CD4-positive, alpha-beta T cell (primary cell): ENCODE results near the gene ANKRD16. TPM values are rescaled to one million over a fixed set of nuclear protein-coding genes. Genes with fewer than 3 reads are reported as not detected.

Experiments used
- ATAC-seq: fragments of 200-7000 bp; cut with Tn5 transposase; one replicate; pipeline ENCODE4 v1.10.0; 2022; ENCODE audit warnings: mild to moderate bottlenecking; ENCODE audit not compliant: poor library complexity
- CTCF ChIA-PET: fragments of 350-600 bp; sonication (Branson Sonifier 250); formaldehyde crosslinking; loops from one replicate; lab custom pipeline; 2021; ENCODE audit warnings: antibody characterized with exemption, inconsistent platforms; lab: Charles Lee
- POLR2A ChIA-PET: fragments of 350-600 bp; sonication (Branson Sonifier 250); formaldehyde crosslinking; loops from one replicate; lab custom pipeline; 2021; ENCODE audit warnings: antibody characterized with exemption, inconsistent platforms; lab: Charles Lee
- DNase-seq, 14 experiments: peaks; one replicate each; pipeline ENCODE4 v3.0.0-alpha.2; 2013 to 2020; ENCODE audit warnings: mixed read lengths in 2 of 14
- H3K27ac ChIP-seq, 2 donors: one replicate each; pipeline versions ENCODE4 v1.5.1 to v1.7.0; 2013; ENCODE audit warnings: low read length in 2 of 2, low read depth in 1 of 2, mild to moderate bottlenecking in 1 of 2
- H3K27me3 ChIP-seq, 2 experiments: 1 replicate in 1 of 2; 2 replicates in 1 of 2; pipeline versions ENCODE4 v1.6.1 to v1.7.0; 2013; ENCODE audit warnings: low read length in 2 of 2, control low read depth in 1 of 2, mild to moderate bottlenecking in 1 of 2, moderate library complexity in 1 of 2; ENCODE audit not compliant: insufficient read depth in 2 of 2, control insufficient read depth in 1 of 2
- H3K36me3 ChIP-seq: one replicate; pipeline ENCODE4 v1.6.1; 2013; ENCODE audit warnings: low read length, control low read depth; ENCODE audit not compliant: insufficient read depth
- H3K4me1 ChIP-seq: one replicate; pipeline ENCODE4 v1.6.1; 2013; ENCODE audit warnings: low read length, control low read depth; ENCODE audit not compliant: insufficient read depth
- H3K4me3 ChIP-seq: one replicate; pipeline ENCODE4 v1.5.1; 2013; ENCODE audit warnings: mild to moderate bottlenecking, low read length, moderate library complexity
- H3K9me3 ChIP-seq, 2 experiments: 1 replicate in 1 of 2; 2 replicates in 1 of 2; pipeline versions ENCODE4 v1.6.1 to v1.7.0; 2013; ENCODE audit warnings: low read length in 2 of 2, mild to moderate bottlenecking in 2 of 2, control low read depth in 1 of 2, moderate library complexity in 1 of 2; ENCODE audit not compliant: control insufficient read depth in 1 of 2, insufficient read depth in 1 of 2
- H3K27ac Mint-ChIP-seq: one replicate; pipeline ENCODE4 v1.8.0; 2020; ENCODE audit warnings: mixed read lengths
- H3K27me3 Mint-ChIP-seq: one replicate; pipeline ENCODE4 v1.8.0; 2021; ENCODE audit warnings: mixed read lengths
- H3K36me3 Mint-ChIP-seq: one replicate; pipeline ENCODE4 v1.8.0; 2021; ENCODE audit warnings: low read depth, mixed read lengths
- H3K4me1 Mint-ChIP-seq: one replicate; pipeline ENCODE4 v1.8.0; 2021; ENCODE audit warnings: low read depth, mixed read lengths
- H3K4me3 Mint-ChIP-seq: one replicate; pipeline ENCODE4 v1.8.0; 2020; ENCODE audit warnings: mild to moderate bottlenecking, mixed read lengths
- H3K9me3 Mint-ChIP-seq: one replicate; pipeline ENCODE4 v1.8.0; 2020; ENCODE audit warnings: mixed read lengths
- intact Hi-C, 2 experiments: fragments of 100-400 bp; cut with DNase I in 1 of 2; cut with micrococcal nuclease in 1 of 2; formaldehyde crosslinking; loops; one replicate each; pipeline versions ENCODE4 v1.15.1 to v1.9.0; 2023 to 2025; cut with DNase I, micrococcal nuclease
- total RNA-seq, 174 experiments: library from RNA in 2 of 174; stranded (reverse) in 2 of 174; gene quantifications; one replicate each; pipeline ENCODE4 v1.2.3 and lab custom pipeline; 2021 to 2026
- TF ChIP-seq, protein P1 (sequence below): fragments of 200-600 bp; IDR thresholded peaks from one replicate; pipeline ENCODE4 v1.8.0; 2022; ENCODE audit warnings: antibody characterized with exemption, mild to moderate bottlenecking

ANKRD16 gene
- total RNA-seq, 2 experiments from 2014 or later = 1.4 to 1.8 TPM

DNA sequence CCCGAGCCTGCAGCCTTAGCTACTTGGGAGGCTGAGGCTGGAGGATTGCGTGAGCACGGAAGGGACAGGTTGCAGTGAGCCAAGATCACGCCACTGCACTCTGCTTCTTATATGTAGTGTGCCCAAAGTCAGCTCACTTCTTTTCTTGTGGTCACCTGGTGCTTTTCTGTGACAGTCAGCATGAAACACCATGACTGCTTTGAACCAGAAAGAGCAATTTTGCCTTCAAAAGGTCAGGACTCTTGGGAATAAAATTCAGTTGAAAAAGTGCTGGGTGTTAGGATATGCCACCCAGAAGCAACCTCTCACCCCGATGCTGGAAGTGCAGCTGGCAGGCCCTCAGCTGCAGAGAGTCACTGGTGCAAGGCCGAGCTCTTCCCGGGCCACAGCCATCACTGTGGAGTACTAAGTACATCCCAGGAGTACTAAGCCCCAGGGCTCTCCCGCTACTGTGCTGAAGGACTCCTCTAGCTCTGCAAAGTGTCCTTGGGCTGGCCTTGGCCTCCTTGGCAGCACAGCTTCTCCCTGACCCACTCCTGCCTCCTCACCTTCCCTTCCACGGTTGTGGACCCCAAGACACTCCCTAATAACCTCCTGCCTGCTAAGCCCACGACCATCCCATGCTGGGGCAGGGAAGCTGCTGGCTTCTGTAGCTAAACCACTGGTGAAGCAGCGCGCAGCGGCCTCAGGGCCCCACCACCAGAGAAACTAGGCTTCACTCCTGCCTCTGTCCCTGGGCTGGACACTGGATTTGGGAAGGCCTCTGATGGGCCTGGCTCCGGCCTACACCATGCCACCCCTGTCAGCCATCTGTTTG, 58.9 kb downstream of the ANKRD16 start:
- no peaks in the 10 kb centered on the region for H3K27me3 Mint-ChIP-seq
- no peak for ATAC-seq
- H3K4me1 ChIP-seq = no peaks in the 10 kb centered on the region
- H3K4me3 ChIP-seq = no peak overlapping the region
- H3K27me3 ChIP-seq = no peaks in the 10 kb centered on the region
- no peaks in the 10 kb centered on the region for H3K4me1 Mint-ChIP-seq
- H3K36me3 ChIP-seq = no peaks in the 10 kb centered on the region
- CTCF ChIA-PET = no interaction called here
- POLR2A ChIA-PET = no interaction called here
- no peaks in the 10 kb centered on the region for H3K9me3 ChIP-seq
- DNase-seq = no peak
- intact Hi-C loops = no loop called here
- H3K27ac Mint-ChIP-seq = no peak overlapping the region
- no peaks in the 10 kb centered on the region for H3K36me3 Mint-ChIP-seq
- TF ChIP-seq, protein P1, sequence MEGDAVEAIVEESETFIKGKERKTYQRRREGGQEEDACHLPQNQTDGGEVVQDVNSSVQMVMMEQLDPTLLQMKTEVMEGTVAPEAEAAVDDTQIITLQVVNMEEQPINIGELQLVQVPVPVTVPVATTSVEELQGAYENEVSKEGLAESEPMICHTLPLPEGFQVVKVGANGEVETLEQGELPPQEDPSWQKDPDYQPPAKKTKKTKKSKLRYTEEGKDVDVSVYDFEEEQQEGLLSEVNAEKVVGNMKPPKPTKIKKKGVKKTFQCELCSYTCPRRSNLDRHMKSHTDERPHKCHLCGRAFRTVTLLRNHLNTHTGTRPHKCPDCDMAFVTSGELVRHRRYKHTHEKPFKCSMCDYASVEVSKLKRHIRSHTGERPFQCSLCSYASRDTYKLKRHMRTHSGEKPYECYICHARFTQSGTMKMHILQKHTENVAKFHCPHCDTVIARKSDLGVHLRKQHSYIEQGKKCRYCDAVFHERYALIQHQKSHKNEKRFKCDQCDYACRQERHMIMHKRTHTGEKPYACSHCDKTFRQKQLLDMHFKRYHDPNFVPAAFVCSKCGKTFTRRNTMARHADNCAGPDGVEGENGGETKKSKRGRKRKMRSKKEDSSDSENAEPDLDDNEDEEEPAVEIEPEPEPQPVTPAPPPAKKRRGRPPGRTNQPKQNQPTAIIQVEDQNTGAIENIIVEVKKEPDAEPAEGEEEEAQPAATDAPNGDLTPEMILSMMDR = no peak
- H3K9me3 Mint-ChIP-seq = no peaks in the 10 kb centered on the region
- no peak overlapping the region for H3K27ac ChIP-seq
- no peak overlapping the region for H3K4me3 Mint-ChIP-seq

DNA sequence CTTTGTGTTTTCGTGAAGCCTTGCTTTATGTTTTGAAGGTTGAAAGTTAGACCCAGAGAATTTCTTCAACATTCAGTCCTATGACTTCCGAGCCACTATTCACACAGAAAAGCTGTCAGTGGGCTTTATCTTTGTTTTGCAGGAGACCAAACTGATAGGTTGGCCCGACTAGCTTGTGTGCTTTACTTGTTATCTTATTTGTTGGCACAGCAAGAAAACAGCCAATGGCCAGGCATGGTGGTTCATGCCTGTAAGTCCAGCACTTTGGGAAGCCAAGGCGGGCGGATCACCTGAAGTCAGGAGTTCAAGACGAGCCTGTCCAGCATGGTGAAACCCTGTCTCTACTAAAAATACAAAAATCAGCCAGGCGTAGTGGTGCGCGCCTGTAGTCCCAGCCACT, 60.4 kb downstream of the ANKRD16 start:
- Histone ChIP-seq H3K36me3 (no peaks in the 10 kb centered on the region), H3K9me3 (no peaks in the 10 kb centered on the region), H3K4me3 (no peak overlapping the region), H3K27ac (no peak overlapping the region), H3K4me1 (no peaks in the 10 kb centered on the region), H3K27me3 (no peaks in the 10 kb centered on the region)
- no peaks in the 10 kb centered on the region for H3K4me1 Mint-ChIP-seq
- no peaks in the 10 kb centered on the region for H3K36me3 Mint-ChIP-seq
- ATAC-seq (no peak), DNase-seq (no peak)
- TF ChIP-seq, protein P1 = no peak
- H3K9me3 Mint-ChIP-seq = no peaks in the 10 kb centered on the region
- no peaks in the 10 kb centered on the region for H3K27me3 Mint-ChIP-seq
- intact Hi-C loops = no loop called here
- CTCF ChIA-PET = no interaction called here
- no peak overlapping the region for H3K27ac Mint-ChIP-seq
- H3K4me3 Mint-ChIP-seq = no peak overlapping the region
- POLR2A ChIA-PET = no interaction called here

DNA sequence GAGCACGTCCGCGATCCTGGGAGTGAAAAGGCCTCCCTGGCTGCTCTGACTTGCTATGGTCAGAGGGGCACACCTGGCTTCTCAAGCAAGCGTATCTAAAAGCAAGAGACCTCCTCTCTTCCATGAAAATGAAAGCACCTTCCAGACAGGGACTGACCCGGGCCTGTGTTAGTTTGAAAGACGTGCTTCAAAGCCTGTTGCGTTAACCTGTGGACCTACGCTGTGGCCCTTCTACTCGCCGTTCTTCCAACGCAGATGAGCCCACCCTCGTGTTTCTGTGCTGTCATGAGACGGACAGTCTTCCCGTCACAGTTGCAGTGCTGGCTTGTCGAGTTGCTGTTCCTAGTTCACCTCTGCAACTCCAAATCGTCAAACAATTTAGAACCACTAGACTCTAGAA, 61.0 kb downstream of the ANKRD16 start:
- no peak for DNase-seq
- Histone ChIP-seq H3K27ac (no peak overlapping the region), H3K4me1 (no peaks in the 10 kb centered on the region), H3K36me3 (no peaks in the 10 kb centered on the region), H3K4me3 (no peak overlapping the region), H3K9me3 (no peaks in the 10 kb centered on the region), H3K27me3 (no peaks in the 10 kb centered on the region)
- intact Hi-C loops = no loop called here
- POLR2A ChIA-PET = no interaction called here
- H3K27ac Mint-ChIP-seq = no peak overlapping the region
- H3K9me3 Mint-ChIP-seq = no peaks in the 10 kb centered on the region
- H3K4me1 Mint-ChIP-seq = no peaks in the 10 kb centered on the region
- CTCF ChIA-PET = no interaction called here
- TF ChIP-seq, protein P1 = no peak
- H3K36me3 Mint-ChIP-seq = no peaks in the 10 kb centered on the region
- no peak overlapping the region for H3K4me3 Mint-ChIP-seq
- H3K27me3 Mint-ChIP-seq = no peaks in the 10 kb centered on the region
- no peak for ATAC-seq
